ENCODE results near the gene USP17L29. TPM values are rescaled to one million over a fixed set of nuclear protein-coding genes. Genes with fewer than 3 reads are reported as not detected.
A peak's percentile ranks its signal among the peaks of the same experiment; 100 is the strongest.
"Not testable (repeated sequence)": the region's sequence is repeated elsewhere in the genome, so short reads cannot be mapped to it uniquely, and the experiment has no call there.

USP17L29 gene
- total RNA-seq, 1 experiment from 2014 or later, result not detected

DNA sequence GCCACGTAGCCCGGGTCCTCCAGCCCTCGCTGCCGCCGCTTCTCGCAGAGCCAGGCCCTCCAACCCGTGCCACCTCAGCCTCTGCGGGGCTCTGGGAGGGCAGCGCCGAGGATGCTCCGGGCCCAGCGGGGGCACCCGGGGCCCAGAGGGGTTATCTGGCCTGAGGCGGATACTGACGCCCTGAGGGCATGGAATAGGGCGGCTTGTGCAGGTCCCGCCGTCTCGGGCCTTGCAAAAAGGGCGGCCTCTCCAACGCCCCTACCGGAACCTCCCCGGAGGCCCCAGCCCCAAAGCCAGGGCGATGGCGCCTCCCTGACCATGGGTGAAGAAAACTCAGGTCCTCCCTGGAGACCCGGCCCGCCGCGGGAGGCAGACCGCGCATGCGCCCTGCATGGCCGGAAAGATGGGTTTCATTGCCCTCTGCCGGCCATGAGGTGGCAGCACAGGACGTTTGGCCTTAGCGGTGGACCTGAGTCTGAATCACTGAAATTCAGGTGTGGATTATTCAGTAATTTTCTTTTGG is 27.6 kb downstream of the USP17L29 start:
- Histone ChIP-seq H3K4me2 (ENCODE audit: low read length) (peak overlapping the region; percentile 61), H2AFZ (ENCODE audit: low read depth, low read length, poor library complexity, severe bottlenecking) (peak overlapping the region; percentile 26), H3K4me3 (replicated peaks in 1 of 2; ENCODE audit: low read depth in 1 of 2, low read length in 2 of 2) (peak overlapping the region; percentile 35 to 45)
- H3K9ac ChIP-seq (ENCODE audit: low read length); H3K79me2 ChIP-seq (ENCODE audit: insufficient read depth, low read length); H3K27ac ChIP-seq (ENCODE audit: low read depth, low read length); H3K9me3 ChIP-seq (ENCODE audit: control insufficient read depth in 1 of 2, insufficient read depth in 1 of 2, low read depth in 1 of 2, low read length in 2 of 2); H3K4me1 ChIP-seq (ENCODE audit: control insufficient read depth in 1 of 2, insufficient read depth in 2 of 2, low read length in 2 of 2); H3K9me2 ChIP-seq (ENCODE audit: insufficient read depth); intact Hi-C loops (cut with micrococcal nuclease); H4K20me1 ChIP-seq (ENCODE audit: insufficient read depth); RAD21 ChIA-PET (ENCODE audit: low non-redundant PET in 1 of 2, low total read pairs in 2 of 2, uncharacterized antibody in 2 of 2, unreplicated experiment in 2 of 2); POLR2A ChIA-PET; H3K27me3 ChIP-seq (ENCODE audit: insufficient read depth, low read length); H3K36me3 ChIP-seq (ENCODE audit: control insufficient read depth in 1 of 2, insufficient read depth in 2 of 2, low read length in 2 of 2); DNase-seq (ENCODE audit: low read depth, low spot score); BruUV-seq (replicated peaks); CTCF ChIA-PET: not testable (repeated sequence)
- ATAC-seq, result peak; percentile 77
- TF ChIP-seq, protein P1, sequence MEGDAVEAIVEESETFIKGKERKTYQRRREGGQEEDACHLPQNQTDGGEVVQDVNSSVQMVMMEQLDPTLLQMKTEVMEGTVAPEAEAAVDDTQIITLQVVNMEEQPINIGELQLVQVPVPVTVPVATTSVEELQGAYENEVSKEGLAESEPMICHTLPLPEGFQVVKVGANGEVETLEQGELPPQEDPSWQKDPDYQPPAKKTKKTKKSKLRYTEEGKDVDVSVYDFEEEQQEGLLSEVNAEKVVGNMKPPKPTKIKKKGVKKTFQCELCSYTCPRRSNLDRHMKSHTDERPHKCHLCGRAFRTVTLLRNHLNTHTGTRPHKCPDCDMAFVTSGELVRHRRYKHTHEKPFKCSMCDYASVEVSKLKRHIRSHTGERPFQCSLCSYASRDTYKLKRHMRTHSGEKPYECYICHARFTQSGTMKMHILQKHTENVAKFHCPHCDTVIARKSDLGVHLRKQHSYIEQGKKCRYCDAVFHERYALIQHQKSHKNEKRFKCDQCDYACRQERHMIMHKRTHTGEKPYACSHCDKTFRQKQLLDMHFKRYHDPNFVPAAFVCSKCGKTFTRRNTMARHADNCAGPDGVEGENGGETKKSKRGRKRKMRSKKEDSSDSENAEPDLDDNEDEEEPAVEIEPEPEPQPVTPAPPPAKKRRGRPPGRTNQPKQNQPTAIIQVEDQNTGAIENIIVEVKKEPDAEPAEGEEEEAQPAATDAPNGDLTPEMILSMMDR (IDR thresholded peaks at IDR 0.05 in 2 of 3, conservative IDR thresholded peaks at IDR 0.05 in 1 of 3; ENCODE audit: borderline replicate concordance in 1 of 3, insufficient read depth in 1 of 3, low read depth in 2 of 3, low read length in 2 of 3), result peak in 2 of 3 experiments; percentile 35 to 43; a peak in 3 of 6 replicates
- peak; percentile 48; the same call in 1 of the 2 replicates for TF ChIP-seq RAD21 (IDR thresholded peaks at IDR 0.05; ENCODE audit: low read depth)

DNA sequence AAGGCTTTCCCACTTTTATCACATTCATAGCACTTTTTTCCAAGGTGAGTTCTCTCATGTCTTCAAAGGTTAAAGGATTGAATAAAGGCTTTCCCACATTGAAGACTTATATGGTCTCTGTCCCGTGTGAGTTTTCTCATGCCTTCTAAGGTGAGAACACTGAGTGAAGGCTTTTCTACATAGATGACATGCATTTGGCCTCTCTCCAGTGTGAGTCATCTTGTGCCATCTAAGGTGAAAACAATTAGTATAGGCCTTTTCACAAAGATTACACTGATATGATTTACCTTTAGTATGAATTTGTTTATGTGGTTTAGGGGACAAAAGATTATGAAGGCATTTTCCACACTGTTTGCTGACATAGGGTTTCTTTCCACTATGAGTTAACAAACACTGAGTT is 30.7 kb downstream of the USP17L29 start:
- POLR2A ChIA-PET, result no interaction called here
- H3K9ac ChIP-seq (ENCODE audit: low read length), result no peak overlapping the region
- CTCF ChIA-PET, result no interaction called here

More for the DNA sequence above, 30.7 kb downstream of the USP17L29 start:
- BruUV-seq (replicated peaks), result no TSS peak
- intact Hi-C loops (cut with micrococcal nuclease), result no loop called here
- ATAC-seq (no peak), DNase-seq (ENCODE audit: low read depth, low spot score) (no peak)
- TF ChIP-seq EZH2phosphoT487 (IDR thresholded peaks at IDR 0.05; ENCODE audit: borderline replicate concordance) (no peak), YY1 (IDR thresholded peaks at IDR 0.05; ENCODE audit: extremely low read depth, insufficient replicate concordance, low read depth, low read length) (no peak), ELF1 (IDR thresholded peaks at IDR 0.05; ENCODE audit: borderline replicate concordance, low read depth) (no peak), EZH2 (IDR thresholded peaks at IDR 0.05) (no peak), CBX3 (IDR thresholded peaks at IDR 0.05; ENCODE audit: low read depth) (no peak), SIN3A (IDR thresholded peaks at IDR 0.05; ENCODE audit: low read depth) (no peak), EGR1 (IDR thresholded peaks at IDR 0.05; ENCODE audit: low read depth) (no peak), FOSL1 (IDR thresholded peaks at IDR 0.05; ENCODE audit: low read depth) (no peak)
- TF ChIP-seq, protein P2, sequence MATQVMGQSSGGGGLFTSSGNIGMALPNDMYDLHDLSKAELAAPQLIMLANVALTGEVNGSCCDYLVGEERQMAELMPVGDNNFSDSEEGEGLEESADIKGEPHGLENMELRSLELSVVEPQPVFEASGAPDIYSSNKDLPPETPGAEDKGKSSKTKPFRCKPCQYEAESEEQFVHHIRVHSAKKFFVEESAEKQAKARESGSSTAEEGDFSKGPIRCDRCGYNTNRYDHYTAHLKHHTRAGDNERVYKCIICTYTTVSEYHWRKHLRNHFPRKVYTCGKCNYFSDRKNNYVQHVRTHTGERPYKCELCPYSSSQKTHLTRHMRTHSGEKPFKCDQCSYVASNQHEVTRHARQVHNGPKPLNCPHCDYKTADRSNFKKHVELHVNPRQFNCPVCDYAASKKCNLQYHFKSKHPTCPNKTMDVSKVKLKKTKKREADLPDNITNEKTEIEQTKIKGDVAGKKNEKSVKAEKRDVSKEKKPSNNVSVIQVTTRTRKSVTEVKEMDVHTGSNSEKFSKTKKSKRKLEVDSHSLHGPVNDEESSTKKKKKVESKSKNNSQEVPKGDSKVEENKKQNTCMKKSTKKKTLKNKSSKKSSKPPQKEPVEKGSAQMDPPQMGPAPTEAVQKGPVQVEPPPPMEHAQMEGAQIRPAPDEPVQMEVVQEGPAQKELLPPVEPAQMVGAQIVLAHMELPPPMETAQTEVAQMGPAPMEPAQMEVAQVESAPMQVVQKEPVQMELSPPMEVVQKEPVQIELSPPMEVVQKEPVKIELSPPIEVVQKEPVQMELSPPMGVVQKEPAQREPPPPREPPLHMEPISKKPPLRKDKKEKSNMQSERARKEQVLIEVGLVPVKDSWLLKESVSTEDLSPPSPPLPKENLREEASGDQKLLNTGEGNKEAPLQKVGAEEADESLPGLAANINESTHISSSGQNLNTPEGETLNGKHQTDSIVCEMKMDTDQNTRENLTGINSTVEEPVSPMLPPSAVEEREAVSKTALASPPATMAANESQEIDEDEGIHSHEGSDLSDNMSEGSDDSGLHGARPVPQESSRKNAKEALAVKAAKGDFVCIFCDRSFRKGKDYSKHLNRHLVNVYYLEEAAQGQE (IDR thresholded peaks at IDR 0.05; ENCODE audit: low read depth), result no peak
- TF ChIP-seq, protein P3, sequence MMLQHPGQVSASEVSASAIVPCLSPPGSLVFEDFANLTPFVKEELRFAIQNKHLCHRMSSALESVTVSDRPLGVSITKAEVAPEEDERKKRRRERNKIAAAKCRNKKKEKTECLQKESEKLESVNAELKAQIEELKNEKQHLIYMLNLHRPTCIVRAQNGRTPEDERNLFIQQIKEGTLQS (IDR thresholded peaks at IDR 0.05), result no peak
- RAD21 ChIA-PET (ENCODE audit: low non-redundant PET in 1 of 2, low total read pairs in 2 of 2, uncharacterized antibody in 2 of 2, unreplicated experiment in 2 of 2), result no interaction called here
- no peak overlapping the region for H3K27ac ChIP-seq (ENCODE audit: low read depth, low read length)
- no peaks in the 10 kb centered on the region for H3K36me3 ChIP-seq (ENCODE audit: control insufficient read depth in 1 of 2, insufficient read depth in 2 of 2, low read length in 2 of 2)
- no peaks in the 10 kb centered on the region for H3K9me3 ChIP-seq (ENCODE audit: control insufficient read depth in 1 of 2, insufficient read depth in 1 of 2, low read depth in 1 of 2, low read length in 2 of 2)
- no peaks in the 10 kb centered on the region for H3K9me2 ChIP-seq (ENCODE audit: insufficient read depth)
- H3K4me1 ChIP-seq (ENCODE audit: control insufficient read depth in 1 of 2, insufficient read depth in 2 of 2, low read length in 2 of 2), result peaks cover 0 to 3% of the 10 kb centered on the region in 2 experiments; a peak in 1 of 4 replicates
- no peaks in the 10 kb centered on the region for H3K79me2 ChIP-seq (ENCODE audit: insufficient read depth, low read length)
- H4K20me1 ChIP-seq (ENCODE audit: insufficient read depth), result no peaks in the 10 kb centered on the region
- no peak overlapping the region for H3K4me3 ChIP-seq (replicated peaks in 1 of 2; ENCODE audit: low read depth in 1 of 2, low read length in 2 of 2)
- no peak overlapping the region for H2AFZ ChIP-seq (ENCODE audit: low read depth, low read length, poor library complexity, severe bottlenecking)
- no peaks in the 10 kb centered on the region for H3K27me3 ChIP-seq (ENCODE audit: insufficient read depth, low read length)
- no peak overlapping the region for H3K4me2 ChIP-seq (ENCODE audit: low read length)

Measured in HCT116 (cell line).